DMS153 (cell line): ENCODE data around the gene SMTNL1.

Experiments used
- DNase-seq: peaks from one replicate; lab custom pipeline; 2025; lab: John Stamatoyannopoulos, UW

The SMTNL1 gene

GRCh38 chr11:57597461-57597915, 60.1 kb downstream of the SMTNL1 start, which contains the start of gene SERPING1:
SERPING1 (plus strand) TSS chr11:57597685; CDS start chr11:57598271, 586 bp downstream.
- DNase-seq = no peak

- DNase-seq = no peak
Observed at GRCh38 chr11:57597916-57598830, 60.8 kb downstream of the SMTNL1 start.

- no peak for DNase-seq
Observed at GRCh38 chr11:57598831-57599155, 61.4 kb downstream of the SMTNL1 start.

GRCh38 chr11:57599381-57599780, 62.0 kb downstream of the SMTNL1 start:
- no peak for DNase-seq
